Transverse colon (tissue), 4 donors: ENCODE data around the gene BCO1. TPM values are rescaled to one million over a fixed set of nuclear protein-coding genes. Genes with fewer than 3 reads are reported as not detected.
"Not testable (repeated sequence)": the region's sequence is repeated elsewhere in the genome, so short reads cannot be mapped to it uniquely, and the experiment has no call there.

Experiments
- DNase-seq: peaks from one replicate; pipeline ENCODE4 v3.0.0-alpha.2; 2019
- H3K27ac ChIP-seq, 4 donors: fragments of 200-600 bp; sonication (generic); 2 replicates each; pipeline ENCODE4 v1.5.1; 2016 to 2018; ENCODE audit warnings: inconsistent platforms in 4 of 4
- H3K27me3 ChIP-seq: fragments of 200-600 bp; sonication (generic); 2 replicates; pipeline ENCODE4 v1.5.1; 2017; ENCODE audit warnings: inconsistent platforms
- H3K36me3 ChIP-seq, 4 donors: fragments of 200-600 bp; sonication (generic); 2 replicates each; pipeline ENCODE4 v1.5.1; 2017 to 2019; ENCODE audit warnings: inconsistent platforms in 4 of 4
- H3K4me1 ChIP-seq, 4 donors: fragments of 200-600 bp; sonication (generic); 2 replicates each; pipeline ENCODE4 v1.5.1; 2017 to 2020; ENCODE audit warnings: inconsistent platforms in 4 of 4
- H3K4me3 ChIP-seq, 4 donors: fragments of 200-600 bp; sonication (generic); 1 replicate in 1 of 4; 2 replicates in 3 of 4; pipeline versions ENCODE4 v1.5.1 to v1.6.1; 2017 to 2019; ENCODE audit warnings: inconsistent platforms in 4 of 4
- H3K9me3 ChIP-seq, 2 donors: fragments of 200-600 bp; sonication (generic); 2 replicates each; pipeline ENCODE4 v1.5.1; 2017 to 2019; ENCODE audit warnings: inconsistent platforms in 2 of 2
- EP300 ChIP-seq: sonication (generic); formaldehyde crosslinking; IDR thresholded peaks from one replicate; pipeline ENCODE4 v1.6.1; 2017; ENCODE audit warnings: antibody characterized with exemption, low read depth
- POLR2A ChIP-seq: fragments of 450-650 bp; IDR thresholded peaks from one replicate; pipeline ENCODE4 v1.6.1; 2016; ENCODE audit warnings: antibody characterized with exemption, mild to moderate bottlenecking, moderate library complexity
- POLR2AphosphoS5 ChIP-seq, 3 donors: sonication (generic); formaldehyde crosslinking; IDR thresholded peaks; one replicate each; pipeline ENCODE4 v1.6.1; 2016; ENCODE audit warnings: antibody characterized with exemption in 3 of 3
- WGBS, 2 donors: methylation state at CpG; one replicate each; pipeline ENCODE4 v1.1.5; 2018; ENCODE audit warnings: low coverage in 1 of 2; 5-methylcytosine and 5-hydroxymethylcytosine counted together
- in situ Hi-C, 4 donors: fragments of 200-750 bp; cut with MboI; loops; one replicate each; pipeline versions ENCODE4 v1.15.0 to v1.15.1; 2017; ENCODE audit warnings: low sequenced_read_pairs in 3 of 4, low pct_ligation_motif_present in 1 of 4, low pct_unique_long_range_greater_than_20kb in 1 of 4
- intact Hi-C: fragments of 100-400 bp; cut with DNase I; formaldehyde crosslinking; loops from one replicate; pipeline ENCODE4 v1.15.1; 2023; ENCODE audit warnings: low total_unique reads
- total RNA-seq, 4 donors: library from RNA; depleted of rRNA; stranded (reverse); fragments of >200 nt; gene quantifications; one replicate each; pipeline ENCODE4 v1.1.0, GENCODE V29; 2016
- TF ChIP-seq, protein P1 (sequence below), 5 experiments: fragments of 200-600 bp in 3 of 5; fragments of 450-650 bp in 2 of 5; sonication (generic) in 3 of 5; IDR thresholded peaks; 1 replicate in 2 of 5; 2 replicates in 3 of 5; pipeline ENCODE4 v1.5.1; 2016 to 2017; ENCODE audit warnings: antibody characterized with exemption in 5 of 5, inconsistent platforms in 3 of 5, mild to moderate bottlenecking in 2 of 5, moderate library complexity in 1 of 5

The BCO1 gene
- total RNA-seq, 4 donors from 2014 or later = 1.6 to 18.3 (median 4.0) TPM

DNA sequence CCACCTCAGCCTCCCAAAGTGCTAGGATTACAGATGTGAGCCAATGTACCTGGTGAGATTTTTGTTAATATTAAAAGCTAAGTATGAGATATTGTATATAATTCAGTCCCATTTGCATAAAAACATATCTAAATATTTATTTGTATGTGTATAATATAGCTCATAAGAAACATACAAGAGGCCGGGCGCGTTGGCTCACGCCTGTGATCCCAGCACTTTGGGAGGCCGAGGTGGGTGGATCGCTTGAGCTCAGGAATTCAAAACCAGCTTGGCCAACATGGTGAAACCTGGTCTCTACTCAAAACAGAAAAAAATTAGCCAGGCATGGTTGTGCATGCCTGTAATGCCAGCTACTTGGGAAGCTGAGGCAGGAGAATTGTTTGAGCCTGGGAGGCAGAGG lies 16.8 kb upstream of the BCO1 start:
- WGBS, 2 donors = 83 to 94% methylated on average over 6 of the region's 6 CpGs
- Histone ChIP-seq H3K9me3 (no peaks in the 10 kb centered on the region), H3K4me3 (no peak overlapping the region), H3K27me3 (no peaks in the 10 kb centered on the region), H3K27ac (no peak overlapping the region), H3K4me1 (peaks cover 0 to 5% (median 0%) of the 10 kb centered on the region in 4 donors), H3K36me3 (no peaks in the 10 kb centered on the region)
- in situ Hi-C loops = loop anchor here in 1 of 4 donors (25.0 kb wide), 1 partner anchor 516 kb away; no protein-coding TSS in a partner anchor
- intact Hi-C loops = no loop called here
- no peak for DNase-seq
- TF ChIP-seq POLR2AphosphoS5 (IDR thresholded peaks at IDR 0.05) = no peak
- TF ChIP-seq EP300 = no peak
- TF ChIP-seq POLR2A = no peak
- TF ChIP-seq, protein P1, sequence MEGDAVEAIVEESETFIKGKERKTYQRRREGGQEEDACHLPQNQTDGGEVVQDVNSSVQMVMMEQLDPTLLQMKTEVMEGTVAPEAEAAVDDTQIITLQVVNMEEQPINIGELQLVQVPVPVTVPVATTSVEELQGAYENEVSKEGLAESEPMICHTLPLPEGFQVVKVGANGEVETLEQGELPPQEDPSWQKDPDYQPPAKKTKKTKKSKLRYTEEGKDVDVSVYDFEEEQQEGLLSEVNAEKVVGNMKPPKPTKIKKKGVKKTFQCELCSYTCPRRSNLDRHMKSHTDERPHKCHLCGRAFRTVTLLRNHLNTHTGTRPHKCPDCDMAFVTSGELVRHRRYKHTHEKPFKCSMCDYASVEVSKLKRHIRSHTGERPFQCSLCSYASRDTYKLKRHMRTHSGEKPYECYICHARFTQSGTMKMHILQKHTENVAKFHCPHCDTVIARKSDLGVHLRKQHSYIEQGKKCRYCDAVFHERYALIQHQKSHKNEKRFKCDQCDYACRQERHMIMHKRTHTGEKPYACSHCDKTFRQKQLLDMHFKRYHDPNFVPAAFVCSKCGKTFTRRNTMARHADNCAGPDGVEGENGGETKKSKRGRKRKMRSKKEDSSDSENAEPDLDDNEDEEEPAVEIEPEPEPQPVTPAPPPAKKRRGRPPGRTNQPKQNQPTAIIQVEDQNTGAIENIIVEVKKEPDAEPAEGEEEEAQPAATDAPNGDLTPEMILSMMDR (IDR thresholded peaks at IDR 0.05) = no peak

DNA sequence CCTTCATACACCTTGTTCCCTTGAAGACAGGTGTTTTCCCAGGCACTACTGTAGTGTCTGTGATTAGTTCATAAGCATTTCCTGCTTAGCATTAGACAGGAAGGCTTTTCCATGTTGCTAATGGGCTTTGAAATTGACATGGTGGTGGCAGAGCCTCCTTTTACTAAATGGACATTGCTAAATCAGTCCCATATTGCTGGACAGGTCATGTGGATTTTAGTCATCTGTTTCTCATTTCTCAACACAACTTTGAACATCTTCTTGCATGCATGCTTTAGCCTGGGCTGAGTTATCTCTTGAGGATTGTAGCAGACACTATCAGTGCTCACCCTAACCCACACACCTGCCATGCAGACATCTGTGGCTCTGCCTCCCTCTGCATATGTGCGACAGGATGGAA lies 13.7 kb upstream of the BCO1 start:
- Histone ChIP-seq H3K4me1 (peaks cover 0 to 5% (median 0%) of the 10 kb centered on the region in 4 donors), H3K36me3 (no peaks in the 10 kb centered on the region), H3K27ac (no peak overlapping the region), H3K4me3 (no peak overlapping the region), H3K9me3 (no peaks in the 10 kb centered on the region), H3K27me3 (no peaks in the 10 kb centered on the region)
- in situ Hi-C loops = loop anchor here in 1 of 4 donors (25.0 kb wide), 1 partner anchor 512 kb away; no protein-coding TSS in a partner anchor
- intact Hi-C loops = no loop called here
- WGBS, 2 donors = 88% methylated on average over 1 of the region's 1 CpG; no CpG with 5 or more reads in 1 of the 2 donors
- no peak for DNase-seq
- TF ChIP-seq, protein P1 (IDR thresholded peaks at IDR 0.05) = no peak
- TF ChIP-seq POLR2AphosphoS5 (IDR thresholded peaks at IDR 0.05) = no peak
- TF ChIP-seq EP300 = no peak
- no peak for TF ChIP-seq POLR2A

GRCh38 chr16:81225697-81226096 lies 12.8 kb upstream of the BCO1 start:
- intact Hi-C loops, H3K4me3 ChIP-seq, in situ Hi-C loops, H3K4me1 ChIP-seq, DNase-seq, H3K27ac ChIP-seq, H3K27me3 ChIP-seq, H3K36me3 ChIP-seq, H3K9me3 ChIP-seq: not testable (repeated sequence)
- WGBS, 2 donors = 82 to 85% methylated on average over 2 to 5 of the region's 5 CpGs

DNA sequence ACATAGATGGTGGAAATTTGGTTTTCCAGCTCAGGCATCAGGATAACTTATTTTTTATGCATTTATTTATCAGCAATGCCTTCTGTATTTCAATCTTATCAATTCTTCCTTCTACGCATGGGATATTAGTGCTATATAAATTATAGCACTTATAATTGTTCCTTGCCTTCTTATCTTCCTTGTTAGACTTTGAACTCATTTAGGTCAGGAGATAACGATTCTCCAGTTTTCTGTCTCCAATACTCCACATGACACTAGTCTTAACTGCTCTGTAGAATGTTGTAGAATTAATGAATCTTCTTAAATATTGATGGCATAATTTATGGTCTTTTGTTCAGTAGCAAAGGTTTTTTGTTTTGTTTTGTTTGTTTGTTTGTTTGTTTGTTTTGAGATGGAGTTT lies 10.7 kb upstream of the BCO1 start:
- H3K4me3 ChIP-seq = no peak overlapping the region
- 50 to 52% methylated on average over 2 of the region's 2 CpGs for WGBS, 2 donors
- H3K36me3 ChIP-seq = no peaks in the 10 kb centered on the region
- TF ChIP-seq EP300 (no peak), POLR2A (no peak), POLR2AphosphoS5 (IDR thresholded peaks at IDR 0.05) (no peak)
- TF ChIP-seq, protein P1 (IDR thresholded peaks at IDR 0.05) = no peak
- no peak for DNase-seq
- H3K4me1 ChIP-seq = peaks cover 0 to 5% (median 0%) of the 10 kb centered on the region in 4 donors
- no peak overlapping the region for H3K27ac ChIP-seq
- in situ Hi-C loops = no loop called here
- intact Hi-C loops = no loop called here
- H3K27me3 ChIP-seq = no peaks in the 10 kb centered on the region
- H3K9me3 ChIP-seq = no peaks in the 10 kb centered on the region

- no peak for DNase-seq
- Histone ChIP-seq H3K4me3 (no peak overlapping the region), H3K36me3 (no peaks in the 10 kb centered on the region), H3K27me3 (no peaks in the 10 kb centered on the region), H3K4me1 (no peaks in the 10 kb centered on the region), H3K27ac (no peak overlapping the region), H3K9me3 (no peaks in the 10 kb centered on the region)
- TF ChIP-seq POLR2A (no peak), EP300 (no peak), POLR2AphosphoS5 (IDR thresholded peaks at IDR 0.05) (no peak)
- TF ChIP-seq, protein P1 (IDR thresholded peaks at IDR 0.05) = no peak
- WGBS, 2 donors = 72 to 73% methylated on average over 6 to 7 of the region's 7 CpGs
- in situ Hi-C loops (no loop called here), intact Hi-C loops (no loop called here)
These were observed 8.7 kb upstream of the BCO1 start for GRCh38 chr16:81229811-81230210.
